NCI-H82 treated with DMSO at 0.1 percent for 48 hours (cell line): ENCODE data around the gene ERGIC1.
"Not testable (repeated sequence)": the region's sequence is repeated elsewhere in the genome, so short reads cannot be mapped to it uniquely, and the experiment has no call there.

Experiments used
- DNase-seq: peaks from one replicate; lab custom pipeline; 2025; ENCODE audit not compliant: unreplicated experiment; lab: John Stamatoyannopoulos, UW

The ERGIC1 gene

DNA sequence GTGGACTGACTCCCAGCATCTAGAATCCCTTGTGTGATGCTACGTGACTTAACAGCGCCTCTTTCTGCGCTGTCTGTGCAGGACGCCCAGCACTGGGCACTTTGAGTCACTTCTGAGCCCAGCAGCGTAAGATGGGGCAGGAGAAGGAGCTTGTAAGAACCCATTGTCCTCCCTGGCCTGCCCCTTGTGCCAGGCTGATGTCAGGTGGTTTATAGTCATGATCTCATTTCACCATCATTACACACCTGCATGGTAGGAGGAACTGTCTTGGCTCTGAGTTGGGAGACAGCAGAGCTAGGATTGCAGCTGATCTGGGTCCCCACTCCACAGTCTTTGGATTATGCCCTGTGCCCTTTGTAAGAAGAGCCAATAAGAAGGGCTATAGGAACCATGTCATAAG lies 12.2 kb downstream of the ERGIC1 start:
- DNase-seq: no peak

DNA sequence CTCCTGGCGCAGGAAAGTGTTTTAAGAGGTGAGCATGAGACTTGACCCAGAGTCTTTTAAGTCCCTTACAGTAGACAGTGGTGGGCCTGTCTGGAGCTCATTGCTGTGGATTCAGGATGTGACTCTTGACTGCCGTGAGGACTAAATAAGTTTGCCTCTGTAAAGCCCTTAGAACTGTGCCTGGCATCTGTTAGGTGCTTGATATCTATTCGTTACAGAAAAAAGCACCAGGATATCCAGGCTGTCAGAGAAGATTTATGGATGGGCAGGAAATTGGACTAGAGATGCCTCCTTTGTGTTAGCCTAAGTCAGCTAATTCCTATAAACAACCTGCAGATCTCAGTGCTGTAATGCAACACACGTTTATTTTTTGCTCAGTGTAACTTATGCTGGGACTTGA lies 12.6 kb downstream of the ERGIC1 start:
- DNase-seq: no peak

DNA sequence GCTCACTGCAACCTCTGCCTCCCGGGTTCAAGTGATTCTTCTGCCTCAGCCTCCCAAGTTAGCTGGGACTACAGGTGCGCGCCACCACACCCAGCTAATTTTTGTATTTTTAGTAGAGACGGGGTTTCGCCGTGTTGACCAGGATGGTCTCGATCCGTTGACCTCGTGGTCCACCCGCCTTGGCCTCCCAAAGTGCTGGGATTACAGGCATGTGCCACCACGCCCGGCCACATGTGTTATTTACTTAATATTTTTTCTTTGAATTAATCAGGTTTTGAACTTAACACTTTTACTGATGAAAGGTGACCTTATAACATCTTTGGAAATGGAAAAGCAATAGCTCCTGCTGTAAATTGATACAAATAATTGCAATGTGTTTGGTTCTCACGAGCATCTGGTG lies 13.5 kb downstream of the ERGIC1 start:
- not testable (repeated sequence) for DNase-seq

DNA sequence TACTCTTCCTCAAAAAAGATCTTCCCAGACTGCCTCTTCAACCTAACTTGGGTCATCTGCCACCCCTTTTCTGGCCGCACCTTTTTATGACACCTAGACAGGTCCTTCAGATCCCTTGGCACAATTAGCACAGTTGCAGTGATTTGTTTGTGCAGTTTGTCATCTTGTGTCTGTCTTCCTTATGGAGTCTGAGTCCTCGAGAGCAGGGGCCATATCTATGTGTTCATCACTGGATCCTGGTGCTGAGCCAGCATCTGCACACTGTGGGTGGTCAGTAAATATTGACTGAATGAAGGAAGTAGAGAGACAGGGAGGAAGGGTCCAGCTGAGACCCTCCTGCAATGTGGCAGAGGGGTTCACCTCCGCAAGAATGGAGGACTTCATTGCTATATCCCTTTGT lies 14.4 kb downstream of the ERGIC1 start:
- no peak for DNase-seq

DNA sequence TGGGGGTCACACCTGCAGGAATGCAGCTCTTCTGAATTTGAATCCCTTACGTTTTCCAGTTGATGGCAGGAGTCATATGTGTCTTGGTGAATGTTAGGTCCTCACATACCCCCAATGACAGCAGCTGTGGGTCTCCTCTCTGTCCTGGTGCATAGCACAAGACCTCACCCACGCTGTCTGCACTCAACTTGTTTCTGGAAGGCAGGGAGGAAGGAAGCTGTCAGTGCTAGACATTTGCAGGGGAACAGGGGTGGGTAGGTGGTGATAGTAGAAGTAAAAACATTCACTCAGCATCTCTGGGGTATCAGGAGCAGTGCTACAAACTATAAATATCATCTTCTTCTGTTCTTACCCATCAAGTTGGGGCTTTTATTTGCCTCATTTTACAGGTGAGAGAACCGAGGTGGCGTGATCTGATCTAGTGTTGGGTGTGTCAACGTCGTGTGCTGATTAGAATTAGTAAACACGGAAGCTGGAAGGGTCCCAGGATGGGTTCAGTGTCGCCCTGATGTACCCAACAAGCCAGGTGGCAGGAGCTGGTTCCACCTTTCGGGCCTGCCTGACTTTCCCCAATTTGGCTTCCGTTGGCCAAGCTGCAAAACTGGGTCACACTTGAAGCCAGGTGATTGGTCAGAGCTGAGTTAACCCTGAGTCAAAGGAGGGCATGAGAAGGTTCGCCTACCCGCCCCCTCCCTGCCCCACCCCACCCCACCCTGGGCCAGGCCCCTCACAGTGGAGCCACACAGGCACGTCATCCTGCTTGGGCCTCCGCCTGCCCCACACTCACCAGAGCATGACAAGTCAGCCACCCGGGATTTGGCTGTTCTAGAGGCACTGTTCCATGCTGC lies 15.8 kb downstream of the ERGIC1 start:
- no peak for DNase-seq

DNA sequence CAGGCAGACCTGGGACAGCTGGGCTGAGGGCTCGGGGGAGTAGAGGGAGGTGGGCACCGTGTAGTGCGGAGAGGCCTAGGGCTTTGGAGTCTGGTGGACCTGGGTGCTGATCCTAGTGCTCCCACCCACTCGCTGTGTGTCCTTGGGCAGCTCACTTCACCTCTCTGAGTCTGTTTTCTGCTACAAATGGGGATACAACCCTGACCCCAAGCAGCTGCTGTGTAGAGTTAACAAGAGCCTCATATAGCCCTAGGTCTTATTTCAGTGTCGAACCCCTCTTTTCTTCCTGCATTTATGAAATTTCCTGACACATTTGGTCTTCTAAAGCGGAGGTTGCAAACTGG lies 16.4 kb downstream of the ERGIC1 start:
- DNase-seq: no peak

DNA sequence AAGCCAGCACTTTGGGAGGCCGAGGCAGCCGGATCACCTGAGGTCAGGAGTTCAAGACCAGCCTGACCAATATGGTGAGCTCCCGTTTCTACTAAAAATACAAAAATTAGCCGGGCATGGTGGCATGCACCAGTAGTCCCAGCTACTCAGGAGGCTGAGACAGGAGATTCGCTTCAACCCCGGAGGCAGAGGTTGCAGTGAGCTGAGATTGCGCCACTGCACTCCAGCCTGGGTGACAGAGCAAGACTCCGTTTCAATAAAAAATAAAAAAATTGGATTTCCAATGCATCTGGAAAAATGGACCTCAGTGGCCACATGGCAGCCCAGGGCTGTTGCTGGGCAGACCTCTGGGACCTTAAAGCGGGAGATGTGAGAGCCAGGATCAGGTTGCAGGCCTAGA lies 17.2 kb downstream of the ERGIC1 start:
- not testable (repeated sequence) for DNase-seq

DNA sequence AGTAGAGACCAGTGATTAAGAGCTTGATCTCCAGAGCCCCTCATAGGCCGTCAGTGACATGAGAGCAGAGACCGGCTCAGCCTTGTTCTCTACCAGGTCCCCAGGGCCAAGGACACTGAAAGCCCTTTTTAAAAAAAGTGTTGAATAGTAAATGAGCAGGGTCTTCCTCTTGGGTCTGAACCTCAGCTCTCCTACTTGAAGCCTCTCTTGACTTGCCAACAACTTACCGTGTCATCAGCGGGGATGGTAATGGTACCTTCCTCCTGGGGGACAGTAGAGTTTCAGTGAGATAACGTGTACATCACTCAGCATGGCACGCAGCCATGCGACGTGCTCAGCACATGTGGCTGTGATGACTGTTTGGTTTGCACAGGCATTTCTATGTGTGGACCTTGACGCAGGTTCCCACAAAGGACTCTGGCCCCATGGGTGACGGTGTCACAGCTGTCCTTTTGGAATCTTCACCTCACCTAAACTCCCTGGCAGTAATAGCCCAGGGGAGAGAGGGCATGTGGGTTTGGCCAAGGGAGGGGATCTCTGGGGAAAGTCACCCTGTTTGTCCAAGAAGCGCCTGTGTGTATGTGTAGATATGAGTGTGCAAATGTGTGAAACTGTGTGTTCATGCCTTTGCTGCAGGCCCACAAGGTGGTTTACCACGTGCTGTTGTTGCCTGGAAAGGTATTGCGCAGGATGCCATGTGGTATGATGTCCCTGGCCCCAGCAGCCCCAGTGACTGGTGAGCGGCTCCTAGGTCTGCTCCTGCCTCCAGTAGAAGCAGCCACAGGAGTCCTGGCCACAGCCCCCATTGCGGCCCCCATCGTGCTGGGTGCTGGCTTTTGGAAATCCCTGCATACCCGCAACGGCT lies 18.7 kb downstream of the ERGIC1 start:
- DNase-seq: no peak

DNA sequence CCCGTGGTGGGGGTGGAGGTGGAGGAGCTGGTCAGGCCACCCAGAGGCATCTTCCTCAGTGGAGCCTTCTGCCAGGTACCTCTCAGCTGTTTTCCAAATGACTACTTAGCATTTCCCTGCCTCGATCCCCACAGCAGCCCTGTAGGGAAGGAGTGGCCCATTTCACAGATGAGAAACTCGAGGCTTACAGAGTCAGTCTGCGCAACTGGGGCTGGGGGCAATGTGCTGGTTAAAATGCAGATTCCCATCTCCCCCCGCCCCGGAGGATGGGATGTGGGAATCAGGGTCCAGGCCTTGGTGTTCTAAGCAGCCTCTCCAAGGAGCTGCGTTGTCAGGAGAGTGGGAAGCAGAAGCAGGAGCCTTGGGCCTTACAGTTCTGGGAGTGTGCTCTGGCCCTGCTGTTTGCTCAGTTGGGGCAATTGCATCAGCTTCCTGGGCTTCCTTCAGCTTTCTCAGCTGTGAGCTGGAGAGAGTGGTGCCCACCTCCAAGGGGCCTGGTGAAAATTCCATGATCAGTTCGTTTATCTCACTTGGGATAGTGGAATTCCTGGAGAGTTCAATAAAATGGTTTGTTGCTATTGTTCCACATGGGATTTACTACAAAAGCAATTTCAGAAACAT lies 19.4 kb downstream of the ERGIC1 start:
- DNase-seq: no peak

DNA sequence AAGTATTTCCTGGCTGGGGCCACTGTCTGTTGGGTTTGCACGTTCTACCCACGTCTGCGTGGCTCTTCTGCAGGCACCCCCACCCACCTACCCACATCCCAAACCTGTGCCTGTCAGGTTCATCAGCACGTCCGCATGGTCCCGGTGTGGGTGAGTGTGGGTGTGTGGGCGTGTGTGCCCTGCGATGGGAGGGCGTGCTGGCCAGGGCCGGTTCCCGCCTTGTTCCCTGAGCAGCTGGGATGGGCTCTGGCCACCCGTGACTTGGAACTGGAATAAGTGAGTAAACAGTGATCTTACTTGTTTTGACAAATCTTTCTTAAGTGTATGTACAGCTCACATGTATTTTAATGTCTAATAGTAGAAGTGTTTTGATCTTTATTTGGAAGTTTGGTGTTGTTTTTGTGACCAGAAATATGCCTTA lies 20.4 kb downstream of the ERGIC1 start:
- no peak for DNase-seq

DNA sequence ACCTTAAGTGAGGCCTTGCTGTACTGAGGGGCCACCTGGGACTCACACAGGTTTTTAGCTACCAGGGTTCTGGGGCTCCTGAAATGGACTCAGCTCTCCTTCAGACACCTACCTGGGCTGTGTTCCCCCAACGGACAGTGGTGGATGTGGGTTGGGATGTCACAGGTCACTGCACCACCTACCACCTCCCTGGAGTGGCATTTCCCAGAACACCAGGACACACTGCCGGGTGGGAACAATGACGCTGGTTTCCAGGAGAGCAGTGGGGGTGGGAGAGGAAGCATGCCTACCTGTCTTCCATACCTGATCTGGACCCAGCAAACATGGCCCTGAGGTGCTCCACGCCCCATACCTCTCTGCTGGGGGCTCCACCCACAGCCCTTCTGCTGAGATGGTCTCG lies 20.9 kb downstream of the ERGIC1 start:
- DNase-seq: no peak

DNA sequence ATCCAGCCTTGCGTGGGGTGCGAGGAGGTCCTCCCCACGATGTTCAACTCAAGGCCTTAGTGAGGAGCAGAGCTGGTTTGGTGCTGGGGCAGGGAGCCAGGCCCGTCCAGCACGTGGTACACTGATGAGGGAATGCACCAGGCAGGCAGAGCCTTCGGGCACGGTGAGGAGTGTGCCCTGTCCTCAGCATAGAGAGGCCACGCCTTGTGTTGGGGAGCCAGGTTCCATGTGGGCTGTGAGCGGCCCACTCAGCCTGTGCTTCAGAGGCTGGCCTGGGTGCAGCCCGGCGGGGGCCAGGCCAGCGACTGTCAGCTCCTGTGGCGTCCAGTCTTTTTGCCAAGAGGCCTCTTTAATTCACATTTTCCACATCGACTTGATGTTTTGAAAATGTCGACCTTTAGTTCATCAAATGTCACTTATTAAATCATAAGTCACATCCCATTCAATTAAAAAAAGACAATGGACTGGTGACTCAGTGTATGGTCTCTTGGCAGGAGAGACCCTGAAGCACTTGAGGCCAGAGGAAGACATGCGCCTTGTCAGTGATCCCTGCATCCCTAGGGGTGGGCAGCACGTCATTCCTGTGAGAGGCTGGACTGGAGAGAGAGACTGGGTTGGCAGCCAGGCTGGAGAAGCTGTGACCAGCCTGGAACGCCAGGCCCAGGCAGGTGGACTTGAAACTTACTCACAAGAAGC lies 21.7 kb downstream of the ERGIC1 start:
- DNase-seq: no peak

DNA sequence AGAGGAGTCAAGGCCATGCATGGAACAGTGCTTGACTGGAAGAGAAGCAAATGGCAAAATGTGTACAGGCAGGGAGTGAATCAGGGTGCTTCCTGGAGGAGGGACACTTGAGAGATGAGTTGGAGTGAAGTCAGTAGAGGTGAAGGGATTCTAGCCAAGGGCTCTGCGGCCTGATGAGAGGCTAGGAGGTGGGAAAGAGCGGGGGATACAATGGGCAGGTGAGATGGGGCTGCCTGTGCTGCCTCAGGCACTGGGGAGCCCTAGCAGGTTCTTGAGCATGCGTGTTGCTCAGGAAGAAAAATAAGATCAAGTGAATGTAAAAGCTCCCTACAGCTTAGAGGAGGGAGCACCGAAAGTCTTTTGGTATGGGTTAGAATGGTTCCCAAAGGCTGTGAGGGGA lies 22.3 kb downstream of the ERGIC1 start:
- DNase-seq: no peak

DNA sequence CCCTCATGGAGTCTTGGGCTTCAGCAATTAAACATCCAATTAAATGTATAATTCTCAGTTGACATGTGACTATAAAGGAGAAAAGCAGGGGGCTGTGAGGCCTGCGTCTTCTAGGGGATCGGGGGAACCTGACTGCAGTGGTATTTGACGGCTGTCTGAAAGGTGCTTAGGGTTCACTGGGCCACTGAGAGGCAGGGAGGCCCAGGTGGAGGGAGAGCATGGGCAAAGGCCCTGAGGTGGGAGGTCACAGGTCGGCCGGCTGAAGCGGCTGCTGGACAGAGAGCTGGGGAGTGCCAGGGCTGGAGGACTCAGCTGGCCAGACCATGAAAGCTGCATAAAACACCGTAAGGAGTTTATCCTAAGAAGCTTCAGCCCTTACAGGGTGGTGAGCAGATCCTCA lies 23.9 kb downstream of the ERGIC1 start:
- no peak for DNase-seq

DNA sequence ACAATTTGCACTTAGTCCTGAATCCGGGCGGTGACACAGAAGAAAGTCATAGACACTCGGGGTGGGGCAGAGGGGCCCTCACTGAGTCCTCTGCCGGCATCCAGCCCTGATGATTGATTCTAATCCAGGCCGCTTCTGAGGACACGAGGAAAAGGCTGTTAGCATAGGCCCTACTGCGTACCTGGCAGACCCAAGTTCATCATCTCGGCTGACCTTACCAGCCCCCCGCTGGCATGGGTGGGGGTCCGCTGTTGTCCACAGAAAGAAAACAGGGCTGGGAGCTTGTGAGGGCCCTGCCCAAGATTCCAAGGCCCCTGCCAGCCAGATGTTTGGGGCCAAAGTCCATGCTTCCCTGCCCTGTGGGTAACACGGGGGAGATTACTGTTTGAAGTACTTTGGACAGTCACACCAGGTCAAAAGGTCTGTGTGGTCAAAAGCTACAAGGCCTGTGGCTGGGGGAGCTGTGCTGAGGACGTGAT lies 24.5 kb downstream of the ERGIC1 start:
- no peak for DNase-seq

DNA sequence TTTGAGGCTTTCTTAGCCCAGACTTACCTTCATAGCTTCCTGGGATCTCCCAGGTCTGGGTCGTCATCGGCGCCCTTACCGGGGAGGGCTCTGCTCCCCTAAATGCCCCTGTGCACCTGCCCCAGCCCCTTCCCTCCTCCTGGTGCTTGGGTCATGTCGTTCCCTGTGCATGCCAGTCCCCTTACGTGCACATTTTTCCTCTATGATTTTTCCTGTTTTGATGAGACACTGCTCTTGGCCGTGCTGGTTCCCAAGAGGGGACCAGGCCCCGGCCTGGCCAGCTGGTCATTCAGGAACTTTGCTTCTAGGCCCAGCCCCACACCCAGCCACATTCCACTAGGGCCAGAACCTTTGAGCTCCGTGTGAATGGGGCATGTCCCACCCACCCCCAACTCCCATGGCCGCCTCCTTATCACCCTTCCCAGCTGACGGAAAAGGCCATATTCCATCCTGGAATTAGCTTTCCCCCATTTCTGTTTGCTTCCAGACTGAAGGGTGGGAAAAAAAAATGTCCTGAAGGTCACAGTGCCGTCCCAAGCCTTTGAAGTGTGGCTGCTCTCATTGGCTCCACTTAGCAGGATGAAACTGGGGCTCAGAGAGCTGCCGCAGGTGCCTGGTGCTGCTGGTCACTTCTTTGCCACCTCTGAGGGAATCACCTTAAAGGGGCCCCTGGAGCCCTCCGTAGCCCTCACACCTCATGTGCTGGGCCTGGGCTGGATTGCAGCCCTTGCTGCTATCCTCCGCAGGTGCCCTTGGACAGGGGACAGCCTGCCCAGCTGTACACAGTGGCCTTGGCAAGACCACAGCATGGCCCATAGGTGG lies 25.1 kb downstream of the ERGIC1 start:
- DNase-seq: no peak

DNA sequence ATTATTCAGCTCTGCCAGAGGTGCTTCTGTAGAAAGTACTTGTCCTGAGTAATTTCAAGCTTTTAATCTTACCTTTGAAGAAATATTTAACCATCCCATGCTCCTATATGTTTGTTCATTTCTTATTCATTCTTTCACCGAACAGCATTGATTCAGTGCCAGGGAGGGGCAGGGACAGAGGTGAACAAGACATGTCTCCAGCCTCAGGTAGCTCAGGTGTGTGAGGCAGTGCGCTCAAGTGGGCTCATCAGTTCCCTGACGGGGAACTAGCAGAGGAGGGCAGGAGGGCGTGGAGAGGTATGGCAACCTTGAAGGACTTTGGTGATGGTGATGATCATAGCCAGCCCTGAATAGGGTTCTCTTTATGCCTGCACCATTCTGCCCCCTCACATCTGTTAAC lies 25.9 kb downstream of the ERGIC1 start:
- DNase-seq: no peak

DNA sequence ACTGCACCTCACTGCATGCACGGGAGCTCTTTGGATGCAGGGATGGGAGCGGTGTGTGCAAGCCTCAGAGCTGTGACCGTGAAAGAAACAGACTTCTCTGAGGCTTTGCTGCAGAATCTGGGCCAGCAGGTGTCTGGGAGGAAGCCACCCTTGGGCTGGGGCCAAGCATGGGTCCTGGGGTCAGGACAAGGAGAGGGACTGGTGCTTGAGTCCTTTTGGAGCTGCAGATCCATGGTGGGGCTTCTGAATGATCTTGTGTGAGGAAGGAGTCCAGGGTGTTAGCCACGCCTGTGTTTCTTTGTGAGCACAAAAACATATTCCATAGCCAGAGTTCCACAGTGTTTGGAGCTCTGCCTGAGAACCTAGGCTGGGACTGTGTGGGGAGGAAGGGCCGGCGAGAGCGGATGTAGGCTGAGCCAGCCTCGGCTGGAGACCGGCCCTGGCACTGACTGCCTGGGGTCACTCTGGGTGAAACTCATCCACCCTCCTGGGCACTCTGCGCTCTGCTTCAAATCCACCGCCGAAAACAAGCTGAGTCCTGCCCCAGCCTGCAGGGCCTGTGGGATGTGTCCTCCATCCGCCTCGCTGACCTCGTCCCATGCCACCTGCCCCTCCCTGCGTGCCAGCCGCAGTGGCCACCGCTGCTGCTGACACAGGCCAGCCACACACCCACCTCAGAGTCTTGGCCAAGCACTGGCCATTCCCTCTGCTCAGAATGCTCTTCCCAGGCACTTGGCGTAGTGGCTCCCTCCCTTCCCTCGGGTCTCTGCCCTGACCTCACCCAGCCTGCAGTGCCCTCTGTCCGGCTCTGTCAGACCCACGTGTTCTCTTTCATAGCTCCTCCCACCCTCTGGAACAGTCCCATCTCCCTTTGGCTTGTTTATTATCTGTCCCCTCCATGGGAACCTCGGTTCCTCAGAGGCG lies 26.7 kb downstream of the ERGIC1 start:
- no peak for DNase-seq

DNA sequence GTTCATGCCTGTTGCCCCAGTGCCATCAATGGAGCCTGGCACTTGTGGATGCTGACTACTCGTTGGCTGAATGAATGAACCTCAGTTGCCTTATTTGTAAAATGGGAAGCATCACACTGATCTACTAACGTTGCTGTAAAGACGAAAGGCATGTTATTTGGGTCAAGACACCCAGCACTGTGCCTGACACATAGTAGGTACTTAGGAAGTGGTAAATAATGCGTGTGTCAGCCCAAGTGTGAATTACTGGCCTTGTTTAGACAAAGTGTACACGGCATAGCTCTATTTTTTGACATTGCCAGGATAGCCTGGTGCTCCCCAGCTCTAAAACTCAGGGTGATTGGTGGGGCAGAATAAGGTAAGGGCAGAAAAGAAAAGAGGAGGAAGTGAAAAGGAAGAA lies 27.4 kb downstream of the ERGIC1 start:
- DNase-seq: no peak
